Keratinocyte (primary cell): Measurements from ENCODE around the gene ZNF438.

Source experiments
- CTCF ChIP-seq, 3 experiments: IDR thresholded peaks in 1 of 3; conservative IDR thresholded peaks in 1 of 3; optimal IDR thresholded peaks in 1 of 3; 2 replicates in 2 of 3; 3 replicates in 1 of 3; pipeline versions ENCODE3 to v1.5.1; 2011; ENCODE audit warnings: low read length in 3 of 3, mild to moderate bottlenecking in 3 of 3, moderate library complexity in 2 of 3, control low read depth in 1 of 3, inconsistent platforms in 1 of 3; ENCODE audit not compliant: insufficient read depth in 2 of 3; ENCODE audit errors: extremely low read depth in 1 of 3
- EZH2 ChIP-seq: IDR thresholded peaks from one replicate; pipeline ENCODE4 v1.6.1; 2012; ENCODE audit warnings: inconsistent platforms, mild to moderate bottlenecking, low read length, moderate library complexity

- TF ChIP-seq CTCF (optimal IDR thresholded peaks at IDR 0.05 in 1 of 3, IDR thresholded peaks at IDR 0.05 in 1 of 3, conservative IDR thresholded peaks at IDR 0.05 in 1 of 3; ENCODE audit: extremely low read depth in 1 of 3, insufficient read depth in 2 of 3, low read length in 3 of 3) (no peak), EZH2 (no peak)
Observed at GRCh38 chr10:31055573-31056251, 24.0 kb upstream of the ZNF438 start.
